Colonic mucosa (tissue), 4 donors: ENCODE measurements around the gene HELZ2. TPM values are rescaled to one million over a fixed set of nuclear protein-coding genes. Genes with fewer than 3 reads are reported as not detected.

Source experiments
- DNase-seq: peaks from one replicate; pipeline ENCODE4 v3.0.0-alpha.2; 2020
- H3K27ac ChIP-seq: fragments of 200-600 bp; one replicate; pipeline ENCODE4 v1.8.0; 2021
- H3K27me3 ChIP-seq: fragments of 200-600 bp; one replicate; pipeline ENCODE4 v1.8.0; 2021
- H3K36me3 ChIP-seq: fragments of 200-600 bp; one replicate; pipeline ENCODE4 v1.8.0; 2021
- H3K4me1 ChIP-seq: fragments of 200-600 bp; one replicate; pipeline ENCODE4 v1.8.0; 2021; ENCODE audit warnings: mild to moderate bottlenecking
- H3K4me3 ChIP-seq: fragments of 200-600 bp; one replicate; pipeline ENCODE4 v1.8.0; 2021
- H3K9ac ChIP-seq, 2 donors: one replicate each; pipeline ENCODE4 v1.7.0; 2013; ENCODE audit warnings: control low read depth in 2 of 2, low read depth in 2 of 2, low read length in 2 of 2
- H3K9me3 ChIP-seq: fragments of 200-600 bp; one replicate; pipeline ENCODE4 v1.8.0; 2021
- CTCF ChIP-seq: fragments of 200-600 bp; IDR thresholded peaks from one replicate; pipeline ENCODE4 v1.8.0; 2022; ENCODE audit warnings: antibody characterized with exemption, mild to moderate bottlenecking
- intact Hi-C: fragments of 100-400 bp; cut with DNase I; formaldehyde crosslinking; loops from one replicate; pipeline ENCODE4 v1.14.1; 2022
- total RNA-seq, 2 donors: library from RNA; stranded (reverse); fragmentation: NEBNext Ultra II Directional in 1 of 2; extraction: Animal tissue kit (Norgen Biotek cat#: 25700) in 1 of 2; gene quantifications; one replicate each; pipeline ENCODE4 v1.2.1, GENCODE V29; 2021
- donor health status: healthy.
- donor health status: DM: no; HTN: no; CAD: no.
- donor health status: DM: no; HTN: no; CAD: no.

Gene HELZ2
- total RNA-seq, 2 donors from 2014 or later, result 36.3 to 38.0 TPM

- Histone ChIP-seq H3K36me3 (no peaks in the 10 kb centered on the region), H3K9ac (peak overlapping the region; percentile 64 to 73), H3K4me1 (peaks cover 16% of the 10 kb centered on the region), H3K4me3 (peak overlapping the region; percentile 13), H3K27ac (peak overlapping the region; percentile 59), H3K27me3 (no peaks in the 10 kb centered on the region), H3K9me3 (no peaks in the 10 kb centered on the region)
- intact Hi-C loops, result loop anchor here (10.0 kb wide), 1 partner anchor 440 kb away; the partner anchor contains the start of gene SAMD10
- no peak for TF ChIP-seq CTCF
- peak; percentile 87 for DNase-seq
Measured at GRCh38 chr20:63534831-63535651, 39.0 kb downstream of the HELZ2 start.

GRCh38 chr20:63534427-63534830 lies 39.6 kb downstream of the HELZ2 start:
- Histone ChIP-seq H3K36me3 (no peaks in the 10 kb centered on the region), H3K9me3 (no peaks in the 10 kb centered on the region), H3K4me1 (peaks cover 16% of the 10 kb centered on the region), H3K4me3 (no peak overlapping the region), H3K27ac (peak overlapping the region; percentile 59), H3K27me3 (no peaks in the 10 kb centered on the region), H3K9ac (peak overlapping the region; percentile 64 to 73)
- DNase-seq, result no peak
- intact Hi-C loops, result loop anchor here (10.0 kb wide), 1 partner anchor 440 kb away; the partner anchor contains the start of gene SAMD10
- no peak for TF ChIP-seq CTCF

GRCh38 chr20:63533871-63534393 lies 40.1 kb downstream of the HELZ2 start:
- no peak for TF ChIP-seq CTCF
- no peaks in the 10 kb centered on the region for H3K27me3 ChIP-seq
- no peaks in the 10 kb centered on the region for H3K36me3 ChIP-seq
- peak overlapping the region; percentile 59 for H3K27ac ChIP-seq
- H3K4me1 ChIP-seq, result peaks cover 12% of the 10 kb centered on the region
- no peaks in the 10 kb centered on the region for H3K9me3 ChIP-seq
- H3K9ac ChIP-seq, result peak overlapping the region; percentile 64 to 73
- intact Hi-C loops, result loop anchor here (10.0 kb wide), 1 partner anchor 441 kb away; the partner anchor contains the start of gene SAMD10
- DNase-seq, result peak; percentile 85
- no peak overlapping the region for H3K4me3 ChIP-seq

- TF ChIP-seq CTCF, result no peak
- peak overlapping the region in 1 of 2 donors; percentile 73 for H3K9ac ChIP-seq
- no peak overlapping the region for H3K4me3 ChIP-seq
- peaks cover 10% of the 10 kb centered on the region for H3K4me1 ChIP-seq
- H3K36me3 ChIP-seq, result no peaks in the 10 kb centered on the region
- H3K27ac ChIP-seq, result no peak overlapping the region
- intact Hi-C loops, result loop anchor here (10.0 kb wide), 1 partner anchor 441 kb away; the partner anchor contains the start of gene SAMD10
- DNase-seq, result peak; percentile 19
- H3K9me3 ChIP-seq, result no peaks in the 10 kb centered on the region
- H3K27me3 ChIP-seq, result no peaks in the 10 kb centered on the region
Measured at GRCh38 chr20:63533388-63533787, 40.7 kb downstream of the HELZ2 start.

- Histone ChIP-seq H3K36me3 (no peaks in the 10 kb centered on the region), H3K4me3 (no peak overlapping the region), H3K27ac (no peak overlapping the region), H3K9ac (no peak overlapping the region), H3K4me1 (peaks cover 10% of the 10 kb centered on the region), H3K27me3 (no peaks in the 10 kb centered on the region), H3K9me3 (no peaks in the 10 kb centered on the region)
- DNase-seq, result peak; percentile 17
- no peak for TF ChIP-seq CTCF
- intact Hi-C loops, result loop anchor here (10.0 kb wide), 1 partner anchor 442 kb away; the partner anchor contains the start of gene SAMD10
Measured at GRCh38 chr20:63532449-63532971, 41.5 kb downstream of the HELZ2 start.
